Gastrocnemius medialis (tissue), 4 donors: ENCODE results near the gene MBNL2. TPM values are rescaled to one million over a fixed set of nuclear protein-coding genes. Genes with fewer than 3 reads are reported as not detected.
A peak's percentile ranks its signal among the peaks of the same experiment; 100 is the strongest.

Experiments used
- ATAC-seq, 2 donors: fragments of 150-250 bp; one replicate each; pipeline ENCODE4 v1.9.1; 2016
- DNase-seq, 2 donors: peaks; one replicate each; pipeline ENCODE4 v3.0.0-alpha.2; 2019
- H3K27ac ChIP-seq, 4 donors: fragments of 200-600 bp; sonication (generic); 1 replicate in 1 of 4; 2 replicates in 3 of 4; pipeline ENCODE4 v1.5.1; 2016 to 2018; ENCODE audit warnings: mild to moderate bottlenecking in 2 of 4, moderate library complexity in 1 of 4
- H3K27me3 ChIP-seq, 3 donors: fragments of 200-600 bp; sonication (generic) in 2 of 3; 1 replicate in 1 of 3; 2 replicates in 2 of 3; pipeline versions ENCODE4 v1.5.1 to v1.6.0; 2016 to 2019; ENCODE audit warnings: mild to moderate bottlenecking in 1 of 3, moderate library complexity in 1 of 3
- H3K36me3 ChIP-seq, 2 donors: fragments of 200-600 bp; sonication (generic) in 1 of 2; one replicate each; pipeline ENCODE4 v1.5.1; 2017 to 2018
- H3K4me1 ChIP-seq, 2 donors: fragments of 200-600 bp; sonication (generic) in 1 of 2; one replicate each; pipeline ENCODE4 v1.5.1; 2016 to 2017; ENCODE audit warnings: mild to moderate bottlenecking in 2 of 2
- H3K4me3 ChIP-seq, 4 donors: fragments of 200-600 bp; sonication (generic) in 3 of 4; 1 replicate in 1 of 4; 2 replicates in 3 of 4; pipeline ENCODE4 v1.5.1; 2016 to 2019; ENCODE audit warnings: mild to moderate bottlenecking in 2 of 4
- H3K9me3 ChIP-seq, 3 donors: fragments of 200-600 bp; sonication (generic) in 2 of 3; 1 replicate in 1 of 3; 2 replicates in 2 of 3; pipeline ENCODE4 v1.5.1; 2016 to 2019
- CTCF ChIP-seq, 5 experiments: fragments of 450-650 bp in 3 of 5; fragments of 200-600 bp in 2 of 5; sonication (generic) in 2 of 5; IDR thresholded peaks in 4 of 5; conservative IDR thresholded peaks in 1 of 5; 1 replicate in 4 of 5; 2 replicates in 1 of 5; pipeline ENCODE4 v1.5.1; 2016 to 2019; ENCODE audit warnings: antibody characterized with exemption in 5 of 5, mild to moderate bottlenecking in 3 of 5, moderate library complexity in 3 of 5
- POLR2A ChIP-seq, 2 donors: fragments of 450-650 bp; IDR thresholded peaks; one replicate each; pipeline ENCODE4 v1.6.1; 2017; ENCODE audit warnings: antibody characterized with exemption in 2 of 2, mild to moderate bottlenecking in 2 of 2, moderate library complexity in 2 of 2
- in situ Hi-C, 4 donors: fragments of 200-750 bp; cut with MboI; loops; one replicate each; pipeline versions ENCODE4 v1.15.0 to v1.8.0; 2017; ENCODE audit warnings: low sequenced_read_pairs in 4 of 4
- intact Hi-C: fragments of 100-400 bp; cut with DNase I; formaldehyde crosslinking; loops from one replicate; pipeline ENCODE4 v1.15.1; 2023; ENCODE audit warnings: low total_unique reads
- total RNA-seq, 4 donors: library from RNA; depleted of rRNA; stranded (reverse); fragments of >200 nt; gene quantifications; one replicate each; pipeline versions ENCODE4 v1.1.0 to v1.2.3, GENCODE V29; 2016

MBNL2 gene
- total RNA-seq, 4 donors from 2014 or later = 47.9 to 92.0 (median 71.3) TPM

GRCh38 chr13:97246596-97247158, 24.5 kb downstream of the MBNL2 start:
- ATAC-seq (no peak), DNase-seq (no peak)
- intact Hi-C loops (no loop called here), in situ Hi-C loops (no loop called here)
- Histone ChIP-seq H3K4me3 (peak overlapping the region; percentile 11 to 26 (median 18)), H3K4me1 (peaks cover 86 to 97% of the 10 kb centered on the region in 2 donors), H3K27me3 (no peaks in the 10 kb centered on the region), H3K9me3 (no peaks in the 10 kb centered on the region), H3K36me3 (no peaks in the 10 kb centered on the region), H3K27ac (peak overlapping the region; percentile 62 to 76 (median 68))
- TF ChIP-seq CTCF (IDR thresholded peaks at IDR 0.05 in 4 of 5, conservative IDR thresholded peaks at IDR 0.05 in 1 of 5) (no peak), POLR2A (IDR thresholded peaks at IDR 0.05) (no peak)

GRCh38 chr13:97248243-97248642, 26.1 kb downstream of the MBNL2 start:
- no peak for TF ChIP-seq POLR2A (IDR thresholded peaks at IDR 0.05)
- no peaks in the 10 kb centered on the region for H3K36me3 ChIP-seq
- no peaks in the 10 kb centered on the region for H3K9me3 ChIP-seq
- ATAC-seq (peak in 1 of 2 donors; percentile 20), DNase-seq (no peak)
- no peaks in the 10 kb centered on the region for H3K27me3 ChIP-seq
- peak overlapping the region; percentile 62 to 76 (median 68) for H3K27ac ChIP-seq
- intact Hi-C loops = no loop called here
- H3K4me3 ChIP-seq = no peak overlapping the region
- in situ Hi-C loops = no loop called here
- peaks cover 82 to 89% of the 10 kb centered on the region in 2 donors for H3K4me1 ChIP-seq

- Histone ChIP-seq H3K36me3 (no peaks in the 10 kb centered on the region), H3K27me3 (no peaks in the 10 kb centered on the region), H3K9me3 (no peaks in the 10 kb centered on the region), H3K4me3 (peak overlapping the region in 1 of 4 donors; percentile 32), H3K27ac (peak overlapping the region; percentile 62 to 76 (median 68)), H3K4me1 (peaks cover 82 to 86% of the 10 kb centered on the region in 2 donors)
- intact Hi-C loops (no loop called here), in situ Hi-C loops (no loop called here)
- DNase-seq (no peak), ATAC-seq (peak; percentile 48 to 53)
- TF ChIP-seq CTCF (IDR thresholded peaks at IDR 0.05 in 4 of 5, conservative IDR thresholded peaks at IDR 0.05 in 1 of 5) = no peak
- no peak for TF ChIP-seq POLR2A (IDR thresholded peaks at IDR 0.05)
These were observed 27.1 kb downstream of the MBNL2 start for GRCh38 chr13:97249093-97249795.

- TF ChIP-seq POLR2A (IDR thresholded peaks at IDR 0.05) (no peak), CTCF (IDR thresholded peaks at IDR 0.05 in 4 of 5, conservative IDR thresholded peaks at IDR 0.05 in 1 of 5) (no peak)
- ATAC-seq (no peak), DNase-seq (no peak)
- intact Hi-C loops = loop anchor here (10.0 kb wide), 1 partner anchor 185 kb away; the partner anchor contains the start of gene RAP2A
- no peaks in the 10 kb centered on the region for H3K36me3 ChIP-seq
- peak overlapping the region in 2 of 4 donors; percentile 15 to 32 for H3K4me3 ChIP-seq
- H3K27me3 ChIP-seq = no peaks in the 10 kb centered on the region
- H3K9me3 ChIP-seq = no peaks in the 10 kb centered on the region
- peak overlapping the region; percentile 62 to 76 (median 68) for H3K27ac ChIP-seq
- in situ Hi-C loops = no loop called here
- peaks cover 82 to 86% of the 10 kb centered on the region in 2 donors for H3K4me1 ChIP-seq
These were observed 27.8 kb downstream of the MBNL2 start for GRCh38 chr13:97249796-97250495.

- ATAC-seq (no peak), DNase-seq (no peak)
- Histone ChIP-seq H3K27ac (peak overlapping the region; percentile 62 to 76 (median 68)), H3K36me3 (no peaks in the 10 kb centered on the region), H3K27me3 (no peaks in the 10 kb centered on the region), H3K9me3 (no peaks in the 10 kb centered on the region), H3K4me1 (peaks cover 83 to 86% of the 10 kb centered on the region in 2 donors), H3K4me3 (peak overlapping the region in 2 of 4 donors; percentile 15 to 32)
- TF ChIP-seq POLR2A (IDR thresholded peaks at IDR 0.05) (no peak), CTCF (IDR thresholded peaks at IDR 0.05 in 4 of 5, conservative IDR thresholded peaks at IDR 0.05 in 1 of 5) (no peak)
- in situ Hi-C loops = no loop called here
- intact Hi-C loops = loop anchor here (10.0 kb wide), 1 partner anchor 184 kb away; the partner anchor contains the start of gene RAP2A
These were observed 28.4 kb downstream of the MBNL2 start for GRCh38 chr13:97250560-97250959.
